SK-MEL-5 (cell line): Measurements from ENCODE around the gene TAF1B. TPM values are rescaled to one million over a fixed set of nuclear protein-coding genes. Genes with fewer than 3 reads are reported as not detected.

Source experiments
- DNase-seq: peaks from one replicate; pipeline ENCODE4 v3.0.0-alpha.2; 2016; ENCODE audit warnings: low read depth, low spot score
- in situ Hi-C: cut with HindIII; loops from 2 replicates; pipeline ENCODE4 v1.10.0; 2016; ENCODE audit warnings: low sequenced_read_pairs, high pct_unique_total_duplicates, low pct_unique_long_range_greater_than_20kb
- total RNA-seq: library from RNA; depleted of rRNA; stranded (reverse); fragments of >200 nt; shearing (Covaris generic); gene quantifications from 2 replicates; pipeline ENCODE4 v1.2.3, GENCODE V29; 2014

Gene TAF1B
- total RNA-seq, 1 experiment from 2014 or later: 26.7 TPM

GRCh38 chr2:9964334-9964980 lies 121.2 kb downstream of the TAF1B start:
- no peak for DNase-seq
- in situ Hi-C loops: loop anchor here (25.0 kb wide), 1 partner anchor 127 kb away; the partner anchor contains the start of gene TAF1B

GRCh38 chr2:9965119-9965822 lies 122.0 kb downstream of the TAF1B start:
- in situ Hi-C loops: loop anchor here (25.0 kb wide), 1 partner anchor 128 kb away; the partner anchor contains the start of gene TAF1B
- no peak for DNase-seq

GRCh38 chr2:9966491-9967022 lies 123.3 kb downstream of the TAF1B start:
- in situ Hi-C loops: loop anchor here (25.0 kb wide), 1 partner anchor 129 kb away; the partner anchor contains the start of gene TAF1B
- DNase-seq: no peak

- DNase-seq: no peak
- in situ Hi-C loops: loop anchor here (25.0 kb wide), 1 partner anchor 130 kb away; the partner anchor contains the start of gene TAF1B
Measured at GRCh38 chr2:9967053-9967775, 123.9 kb downstream of the TAF1B start.

GRCh38 chr2:9968553-9969497 lies 125.6 kb downstream of the TAF1B start:
- in situ Hi-C loops: loop anchor here (25.0 kb wide), 1 partner anchor 132 kb away; the partner anchor contains the start of gene TAF1B
- DNase-seq: no peak

GRCh38 chr2:9970200-9971044 lies 127.1 kb downstream of the TAF1B start:
- DNase-seq: no peak
- in situ Hi-C loops: loop anchor here (25.0 kb wide), 1 partner anchor 133 kb away; the partner anchor contains the start of gene TAF1B

GRCh38 chr2:9971105-9971818 lies 128.0 kb downstream of the TAF1B start:
- DNase-seq: no peak
- in situ Hi-C loops: loop anchor here (25.0 kb wide), 1 partner anchor 134 kb away; the partner anchor contains the start of gene TAF1B

- no peak for DNase-seq
- in situ Hi-C loops: loop anchor here (25.0 kb wide), 1 partner anchor 135 kb away; the partner anchor contains the start of gene TAF1B
Measured at GRCh38 chr2:9971890-9972289, 128.6 kb downstream of the TAF1B start.

GRCh38 chr2:9972621-9973479 lies 129.6 kb downstream of the TAF1B start:
- no peak for DNase-seq

GRCh38 chr2:9973690-9974089 lies 130.4 kb downstream of the TAF1B start:
- DNase-seq: no peak
- in situ Hi-C loops: loop anchor here (25.0 kb wide), 1 partner anchor 136 kb away; the partner anchor contains the start of gene TAF1B

More at GRCh38 chr2:9972621-9973479, 129.6 kb downstream of the TAF1B start:
- in situ Hi-C loops: loop anchor here (25.0 kb wide), 1 partner anchor 136 kb away; the partner anchor contains the start of gene TAF1B

- DNase-seq: no peak
Measured at GRCh38 chr2:9974343-9974742, 131.1 kb downstream of the TAF1B start.

GRCh38 chr2:9975328-9975727 lies 132.1 kb downstream of the TAF1B start:
- in situ Hi-C loops: no loop called here
- DNase-seq: no peak

More at GRCh38 chr2:9974343-9974742, 131.1 kb downstream of the TAF1B start:
- in situ Hi-C loops: loop anchor here (25.0 kb wide), 1 partner anchor 137 kb away; the partner anchor contains the start of gene TAF1B

GRCh38 chr2:9975805-9976447 lies 132.7 kb downstream of the TAF1B start:
- in situ Hi-C loops: no loop called here
- peak; percentile 50 for DNase-seq

GRCh38 chr2:9979977-9980376 lies 136.7 kb downstream of the TAF1B start:
- no peak for DNase-seq
- in situ Hi-C loops: no loop called here
